HepG2 (cell line): ENCODE data around the gene KRT36. TPM values are rescaled to one million over a fixed set of nuclear protein-coding genes. Genes with fewer than 3 reads are reported as not detected.

Source experiments
- CREB1 ChIP-seq, 2 experiments: fragments of 450-650 bp in 1 of 2; IDR thresholded peaks; 2 replicates each; pipeline ENCODE4 v1.6.1; 2016 to 2017; ENCODE audit warnings: control low read depth in 1 of 2, mild to moderate bottlenecking in 1 of 2, missing compliant biosample characterization in 1 of 2, missing genetic modification characterization in 1 of 2
- DMAP1 ChIP-seq: IDR thresholded peaks from 2 replicates; pipeline ENCODE4 v1.6.1; 2016
- KDM5A ChIP-seq: fragments of 200-600 bp; sonication (generic); IDR thresholded peaks from 2 replicates; pipeline ENCODE4 v1.7.0; 2018; ENCODE audit warnings: antibody characterized with exemption, mild to moderate bottlenecking, low read length, borderline replicate concordance
- MAFG ChIP-seq: sonication (generic); formaldehyde crosslinking; IDR thresholded peaks from 2 replicates; pipeline ENCODE4 v1.5.1; 2020; ENCODE audit warnings: mild to moderate bottlenecking, missing genetic modification reagents
- MLX ChIP-seq: IDR thresholded peaks from 2 replicates; pipeline ENCODE4 v1.6.1; 2016
- NCOA2 ChIP-seq: sonication (generic); formaldehyde crosslinking; IDR thresholded peaks from 2 replicates; pipeline ENCODE4 v1.8.0; 2022; ENCODE audit warnings: inconsistent platforms
- NFAT5 ChIP-seq: sonication (generic); formaldehyde crosslinking; IDR thresholded peaks from 2 replicates; pipeline ENCODE4 v1.4.0; 2020; ENCODE audit warnings: missing genetic modification reagents
- PREB ChIP-seq: sonication (generic); formaldehyde crosslinking; IDR thresholded peaks from 2 replicates; pipeline ENCODE4 v1.4.0; 2020; ENCODE audit warnings: missing genetic modification reagents
- RBAK ChIP-seq: sonication (generic); formaldehyde crosslinking; IDR thresholded peaks from 2 replicates; pipeline ENCODE4 v1.5.1; 2020; ENCODE audit warnings: mild to moderate bottlenecking, missing genetic modification reagents
- TBP ChIP-seq: sonication (generic); formaldehyde crosslinking; IDR thresholded peaks from 2 replicates; pipeline ENCODE4 v1.5.0; 2020; ENCODE audit warnings: missing genetic modification reagents
- THYN1 ChIP-seq: sonication (generic); formaldehyde crosslinking; IDR thresholded peaks from 2 replicates; pipeline ENCODE4 v1.8.1; 2023; ENCODE audit warnings: low read depth, mild to moderate bottlenecking, moderate library complexity, missing genetic modification reagents, borderline replicate concordance
- ZFP36 ChIP-seq: fragments of 150-350 bp; IDR thresholded peaks from 2 replicates; pipeline ENCODE4 v1.6.1; 2018; ENCODE audit warnings: borderline replicate concordance, low read length, low read depth; ENCODE audit not compliant: partially characterized antibody
- ZFY ChIP-seq: sonication (generic); formaldehyde crosslinking; IDR thresholded peaks from 2 replicates; pipeline ENCODE4 v1.4.0; 2020; ENCODE audit warnings: missing genetic modification reagents
- ZNF136 ChIP-seq: sonication (generic); formaldehyde crosslinking; IDR thresholded peaks from 2 replicates; pipeline ENCODE4 v1.8.1; 2022; ENCODE audit warnings: low read depth, mild to moderate bottlenecking, moderate library complexity, missing genetic modification reagents
- ZNF713 ChIP-seq: sonication (generic); formaldehyde crosslinking; IDR thresholded peaks from 2 replicates; pipeline ENCODE4 v1.4.0; 2020; ENCODE audit warnings: mild to moderate bottlenecking, missing genetic modification reagents
- ZNF737 ChIP-seq: sonication (generic); formaldehyde crosslinking; IDR thresholded peaks from 2 replicates; pipeline ENCODE4 v1.5.0; 2020; ENCODE audit warnings: missing genetic modification reagents, mild to moderate bottlenecking, borderline replicate concordance
- ZNF761 ChIP-seq: sonication (generic); formaldehyde crosslinking; conservative IDR thresholded peaks from 2 replicates; pipeline ENCODE4 v1.4.0; 2020; ENCODE audit warnings: mild to moderate bottlenecking, missing genetic modification reagents
- ZNF788 ChIP-seq: sonication (generic); formaldehyde crosslinking; IDR thresholded peaks from 2 replicates; pipeline ENCODE4 v1.5.0; 2020; ENCODE audit warnings: mild to moderate bottlenecking, missing genetic modification reagents, borderline replicate concordance
- ZNF879 ChIP-seq: sonication (generic); formaldehyde crosslinking; IDR thresholded peaks from 2 replicates; pipeline ENCODE4 v1.8.1; 2023; ENCODE audit warnings: missing genetic modification reagents
- ZNF891 ChIP-seq: sonication (generic); formaldehyde crosslinking; IDR thresholded peaks from 2 replicates; pipeline ENCODE4 v1.5.0; 2020; ENCODE audit warnings: mild to moderate bottlenecking, missing genetic modification reagents
- ZSCAN29 ChIP-seq: sonication (generic); formaldehyde crosslinking; conservative IDR thresholded peaks from 2 replicates; pipeline ENCODE4 v1.4.0; 2020; ENCODE audit warnings: mild to moderate bottlenecking, missing genetic modification reagents
- polyA plus RNA-seq, 8 experiments: library from polyadenylated mRNA; depleted of rRNA in 3 of 8; stranded (reverse) in 7 of 8; unstranded in 1 of 8; fragments of >200 nt; fragmentation: Illumina TruSeq in 4 of 8; extraction: Trizol in 4 of 8; gene quantifications; 2 replicates each; pipeline versions ENCODE4 v1.2.1 to v1.2.3, GENCODE V29; 2011 to 2016; ENCODE audit warnings: low read depth in 4 of 8, missing spikeins in 1 of 8, mixed read lengths in 1 of 8; ENCODE audit not compliant: insufficient read depth in 1 of 8
- total RNA-seq, 5 experiments: library from RNA; depleted of rRNA; stranded (reverse); fragments of >200 nt; fragmentation: Illumina TruSeq; extraction: Trizol; gene quantifications; 2 replicates each; pipeline ENCODE4 v1.2.3, GENCODE V29; 2016; ENCODE audit warnings: low read depth in 1 of 5

Gene KRT36
- total and polyA plus RNA-seq, 2 of the 13 experiments (the other 11 are each of a cell fraction or from before 2014, with no cell fraction given) = not detected

- TF ChIP-seq ZNF761 (CRISPR knock-in tag) (no peak), ZSCAN29 (no peak), RBAK (CRISPR knock-in tag) (no peak), NFAT5 (0 out of 2 replicates have a peak, but pooled peaks have one; percentile 26), ZNF891 (CRISPR knock-in tag) (no peak), THYN1 (CRISPR knock-in tag) (no peak), ZNF713 (0 out of 2 replicates have a peak, but pooled peaks have one; percentile 28), KDM5A (no peak), MAFG (no peak), CREB1 (IDR thresholded peaks at IDR 0.05) (no peak), CREB1 (CRISPR knock-in tag; IDR thresholded peaks at IDR 0.05) (no peak), PREB (CRISPR knock-in tag) (no peak), NCOA2 (CRISPR knock-in tag) (no peak), ZNF788 (CRISPR knock-in tag) (0 out of 2 replicates have a peak, but pooled peaks have one; percentile 34), ZNF136 (CRISPR knock-in tag) (no peak), ZNF737 (CRISPR knock-in tag) (0 out of 2 replicates have a peak, but pooled peaks have one; percentile 53), TBP (CRISPR knock-in tag) (no peak), DMAP1 (CRISPR knock-in tag) (no peak), MLX (no peak), ZFP36 (no peak), ZFY (CRISPR knock-in tag) (peak; percentile 46; the same call in 1 of the 2 replicates), ZNF879 (CRISPR knock-in tag) (no peak)
These were observed 2.7 kb downstream of the KRT36 start (continued) for GRCh38 chr17:41486809-41487530.
